ENCODE results near the gene UVRAG.
"Not testable (repeated sequence)": the region's sequence is repeated elsewhere in the genome, so short reads cannot be mapped to it uniquely, and the experiment has no call there.

UVRAG gene

DNA sequence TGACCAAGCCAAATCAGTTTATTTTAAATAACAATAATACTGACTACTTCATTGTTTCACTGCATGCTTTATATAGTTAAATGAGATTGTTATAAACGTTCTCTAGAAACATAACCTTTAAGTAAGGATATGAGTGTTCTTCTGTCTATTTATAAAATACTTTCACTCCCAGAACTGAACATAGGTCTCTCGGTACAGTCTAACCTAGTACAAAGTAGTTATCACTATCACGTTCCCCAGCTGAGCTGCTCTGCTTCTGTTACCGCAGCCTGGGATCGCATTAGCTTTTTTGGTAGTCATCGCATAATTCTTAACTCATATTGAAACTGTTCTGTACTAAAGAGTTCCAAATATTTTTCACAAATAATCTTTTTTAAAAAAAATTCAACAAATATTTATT is 247.7 kb downstream of the UVRAG start:
- no peak for DNase-seq

DNA sequence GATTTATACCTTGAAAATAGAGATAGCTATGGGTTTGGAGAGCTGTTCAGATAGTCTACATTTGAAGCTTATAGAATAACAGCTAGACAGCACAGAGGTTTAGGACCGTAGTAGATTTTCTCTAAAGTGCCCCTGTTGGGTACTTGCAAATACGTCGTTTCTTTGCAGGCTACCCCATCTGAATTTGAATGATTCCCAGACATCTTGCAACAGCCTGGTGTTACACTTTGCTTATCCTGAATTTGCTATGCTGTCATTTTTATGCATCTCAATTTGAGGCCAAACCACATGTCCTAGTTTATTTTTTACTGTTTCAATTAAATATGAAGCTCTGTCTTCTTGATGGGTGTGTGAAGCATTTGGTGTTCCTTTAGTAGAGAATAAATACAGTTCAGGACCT is 249.2 kb downstream of the UVRAG start:
- DNase-seq: no peak

DNA sequence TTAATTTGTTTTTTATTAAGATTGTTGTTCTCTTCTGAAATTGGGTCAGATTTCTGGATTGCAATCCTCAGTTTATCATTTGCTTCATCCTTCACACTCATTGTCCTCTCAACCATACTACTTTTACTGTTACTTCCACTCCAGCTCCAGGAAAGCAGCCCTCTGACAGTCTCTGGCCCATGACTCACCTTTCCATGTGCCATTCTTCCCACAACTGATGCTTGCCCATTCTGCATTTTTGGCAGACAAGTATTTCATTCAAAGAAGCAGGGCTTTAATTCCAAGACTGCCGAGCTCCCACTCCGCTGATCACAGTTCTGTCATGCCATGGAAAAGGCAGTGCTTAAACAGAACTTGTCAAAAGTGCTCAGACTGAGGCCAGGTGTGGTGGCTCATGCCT is 252.1 kb downstream of the UVRAG start:
- no peak for DNase-seq

DNA sequence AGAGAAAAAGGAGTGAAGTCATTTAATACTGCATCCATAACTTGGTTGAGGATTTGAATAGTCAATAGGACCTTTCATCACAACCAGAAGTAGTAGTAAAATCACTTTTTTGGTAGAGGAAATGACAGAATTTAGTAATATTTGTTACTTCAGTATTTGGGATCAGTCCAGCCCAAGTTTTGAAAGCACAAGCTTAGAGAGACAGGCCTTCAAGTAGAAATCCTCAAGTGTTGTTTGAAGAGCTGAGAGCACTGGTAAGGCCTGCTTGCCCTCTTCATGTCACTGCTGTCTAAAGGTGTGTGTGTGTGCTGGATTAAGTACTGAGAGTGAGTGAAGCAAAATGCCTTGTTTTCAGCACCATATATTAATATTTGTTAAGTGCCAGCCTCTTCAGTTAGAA is 254.0 kb downstream of the UVRAG start:
- no peak for DNase-seq

DNA sequence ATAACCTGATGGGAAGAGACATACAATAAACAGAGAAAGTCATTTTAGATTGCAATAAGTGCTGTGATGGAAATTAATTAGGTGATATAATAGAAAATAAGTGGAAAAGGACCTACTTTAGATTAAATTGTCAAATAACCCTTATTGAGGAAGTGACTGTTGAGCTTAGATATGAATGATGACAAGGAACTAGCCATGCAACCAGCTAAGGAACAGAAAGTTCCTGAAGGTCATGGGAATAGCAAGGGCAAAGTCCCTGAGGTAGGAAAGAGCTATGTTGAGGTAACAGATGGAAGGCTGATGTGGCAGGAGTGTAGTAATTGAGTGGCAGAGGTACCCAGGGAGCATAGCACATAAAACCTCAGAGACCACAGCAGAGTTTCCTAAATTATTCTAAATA is 256.1 kb downstream of the UVRAG start:
- DNase-seq: no peak

DNA sequence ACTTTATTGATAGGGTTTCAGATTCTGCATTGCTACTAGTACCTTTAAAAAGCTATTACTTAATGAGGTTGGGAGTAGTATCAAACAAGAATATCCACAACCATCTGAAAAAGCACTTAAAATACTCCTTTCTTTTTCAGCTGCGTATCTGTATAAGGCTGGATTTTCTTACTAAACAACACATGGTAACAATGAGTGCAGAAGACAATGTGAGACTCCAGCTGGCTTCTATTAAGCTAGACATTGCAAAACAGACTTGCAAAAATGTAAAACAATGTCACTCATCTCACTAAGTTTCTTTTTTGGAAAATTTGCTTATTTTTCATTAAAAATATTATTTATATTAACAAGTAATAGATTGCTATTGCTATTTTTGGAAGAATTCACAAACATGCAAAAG is 258.7 kb downstream of the UVRAG start:
- no peak for DNase-seq

DNA sequence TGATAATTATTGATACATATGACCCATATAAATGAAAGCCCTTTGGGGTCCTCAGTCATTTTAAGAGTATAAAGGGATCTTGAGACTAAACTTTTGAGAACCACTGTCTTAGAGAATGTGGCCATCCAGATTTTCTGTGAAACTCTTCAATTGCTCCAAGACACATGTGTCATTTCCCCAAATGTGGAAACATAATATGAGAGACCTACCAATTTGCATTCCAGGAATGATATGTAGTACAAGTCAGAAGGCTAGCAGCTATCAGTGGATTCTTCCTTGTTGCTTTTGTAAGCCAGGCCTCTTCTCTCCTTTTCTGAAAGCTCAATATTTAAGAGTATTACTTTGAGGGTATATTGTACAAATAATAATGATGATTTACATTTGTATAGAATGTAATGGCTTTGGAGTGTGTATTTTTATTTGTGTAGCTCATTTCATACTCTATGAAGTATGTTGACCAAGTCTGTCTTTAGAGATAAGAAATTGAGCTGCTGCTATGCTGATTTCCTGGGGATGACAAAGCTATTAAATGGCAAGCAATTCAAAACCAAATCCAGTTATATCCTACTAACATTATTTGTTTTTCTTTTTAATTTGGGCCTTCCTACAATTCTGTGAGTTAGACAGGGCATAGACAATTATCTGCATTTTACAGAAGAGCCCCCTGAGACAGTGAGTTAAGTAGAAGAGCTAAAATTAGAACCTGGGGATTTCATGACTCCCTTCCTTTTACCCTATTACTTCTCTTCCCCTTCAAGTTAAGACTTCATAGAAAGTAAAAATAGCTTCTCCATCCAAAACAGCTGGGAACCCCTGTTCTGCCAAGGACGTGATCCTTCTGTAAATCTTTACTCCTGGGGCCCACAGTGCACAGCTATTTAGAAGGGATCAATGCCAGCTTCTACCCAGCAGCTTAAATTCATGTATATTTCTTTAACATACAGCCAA is 259.4 kb downstream of the UVRAG start:
- no peak for DNase-seq

DNA sequence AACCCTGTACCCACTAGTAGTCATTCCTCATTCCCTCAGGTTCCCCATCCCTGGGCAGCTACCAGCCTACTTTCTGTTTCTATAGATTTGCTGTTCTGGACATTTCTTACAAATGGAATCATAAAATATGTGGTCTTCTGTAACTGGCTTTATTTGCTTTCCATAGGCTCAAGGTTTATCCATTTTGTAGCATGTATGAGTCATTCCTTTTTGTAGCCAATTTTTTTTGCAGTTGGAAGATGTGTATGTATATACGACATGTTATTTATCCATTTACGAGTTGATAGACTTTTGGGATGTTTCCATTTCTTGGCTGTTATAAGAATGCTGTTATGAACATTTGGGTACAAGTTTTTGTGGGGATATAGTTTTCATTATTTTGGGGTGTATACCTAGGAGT is 260.7 kb downstream of the UVRAG start:
- DNase-seq: no peak

DNA sequence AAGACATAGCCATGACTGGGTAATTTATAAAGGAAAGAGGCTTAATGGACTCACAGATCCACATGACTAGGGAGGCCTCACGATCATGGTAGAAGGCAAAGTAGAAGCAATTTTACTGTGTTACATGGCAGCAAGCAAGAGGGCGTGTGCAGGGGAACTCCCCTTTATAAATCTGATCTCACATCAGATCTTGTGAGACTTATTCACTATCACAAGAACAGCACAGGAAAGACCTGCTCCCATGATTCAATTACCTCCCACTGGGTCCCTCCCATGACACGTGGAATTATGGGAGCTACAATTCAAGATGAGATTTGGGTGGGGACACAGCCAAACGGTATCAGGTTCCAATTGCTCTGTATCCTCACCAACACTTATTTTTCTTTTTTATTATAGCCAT is 261.2 kb downstream of the UVRAG start:
- not testable (repeated sequence) for DNase-seq

DNA sequence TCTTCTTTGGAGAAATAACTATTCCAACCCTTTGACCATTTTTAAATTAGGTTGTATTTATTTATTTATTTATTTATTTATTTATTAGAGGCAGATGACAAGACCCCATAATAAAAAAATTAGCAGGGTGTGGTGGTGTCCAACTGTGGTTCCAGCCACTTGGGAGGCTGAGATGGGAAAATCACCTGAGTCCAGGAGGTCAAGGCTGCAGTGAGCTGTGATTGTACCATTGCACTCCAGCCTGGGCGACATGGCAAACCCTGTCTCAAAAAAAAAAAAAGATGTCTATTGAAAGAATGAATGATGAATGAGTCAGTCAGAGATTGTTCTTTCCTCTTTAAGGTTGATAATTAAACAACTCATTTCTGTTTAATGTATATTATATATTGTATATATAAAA is 261.7 kb downstream of the UVRAG start:
- no peak for DNase-seq

DNA sequence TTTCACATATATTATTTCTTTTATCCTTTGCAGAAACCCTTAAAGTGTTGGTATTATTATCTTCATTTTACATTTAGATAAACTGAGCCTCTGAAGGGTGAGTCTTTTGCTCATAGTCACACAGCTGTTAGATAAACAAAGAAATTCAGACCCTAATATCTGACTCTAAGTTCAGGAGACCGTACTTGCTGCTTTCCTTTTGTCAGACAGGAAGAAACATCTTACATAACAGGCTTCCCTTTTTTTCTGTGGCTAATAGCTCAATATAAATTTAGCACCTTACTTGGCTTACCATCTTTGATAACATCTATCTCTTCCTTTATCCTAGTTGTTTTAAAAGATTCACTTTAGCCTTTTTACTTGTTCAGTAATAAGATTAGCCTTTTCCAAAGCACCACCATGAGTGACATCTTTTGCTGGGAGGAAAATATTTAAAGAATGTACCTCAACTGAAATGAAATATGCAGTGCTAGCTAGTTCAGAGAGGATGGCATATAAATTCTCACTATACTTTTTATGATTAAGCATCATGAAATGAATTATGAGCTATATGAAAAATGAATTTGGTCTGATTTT is 262.7 kb downstream of the UVRAG start:
- DNase-seq: no peak

DNA sequence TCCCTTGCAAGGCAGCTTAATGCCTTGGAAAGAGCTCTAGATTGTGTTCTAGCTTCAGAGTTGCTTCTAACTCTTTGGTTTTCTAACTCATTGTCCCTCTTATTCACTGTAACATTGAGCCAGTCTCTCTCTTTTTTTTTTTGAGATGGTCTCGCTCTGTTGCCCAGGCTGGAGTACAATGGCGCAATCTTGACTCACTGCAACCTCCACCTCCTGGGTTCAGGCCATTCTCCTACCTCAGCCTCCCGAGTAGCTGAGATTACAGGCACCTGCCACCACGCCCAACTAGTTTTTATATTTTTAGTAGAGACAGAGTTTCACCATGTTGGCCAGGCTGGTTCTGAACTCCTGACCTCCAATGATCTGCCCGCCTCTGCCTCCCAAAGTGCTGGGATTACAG is 266.1 kb downstream of the UVRAG start:
- not testable (repeated sequence) for DNase-seq

DNA sequence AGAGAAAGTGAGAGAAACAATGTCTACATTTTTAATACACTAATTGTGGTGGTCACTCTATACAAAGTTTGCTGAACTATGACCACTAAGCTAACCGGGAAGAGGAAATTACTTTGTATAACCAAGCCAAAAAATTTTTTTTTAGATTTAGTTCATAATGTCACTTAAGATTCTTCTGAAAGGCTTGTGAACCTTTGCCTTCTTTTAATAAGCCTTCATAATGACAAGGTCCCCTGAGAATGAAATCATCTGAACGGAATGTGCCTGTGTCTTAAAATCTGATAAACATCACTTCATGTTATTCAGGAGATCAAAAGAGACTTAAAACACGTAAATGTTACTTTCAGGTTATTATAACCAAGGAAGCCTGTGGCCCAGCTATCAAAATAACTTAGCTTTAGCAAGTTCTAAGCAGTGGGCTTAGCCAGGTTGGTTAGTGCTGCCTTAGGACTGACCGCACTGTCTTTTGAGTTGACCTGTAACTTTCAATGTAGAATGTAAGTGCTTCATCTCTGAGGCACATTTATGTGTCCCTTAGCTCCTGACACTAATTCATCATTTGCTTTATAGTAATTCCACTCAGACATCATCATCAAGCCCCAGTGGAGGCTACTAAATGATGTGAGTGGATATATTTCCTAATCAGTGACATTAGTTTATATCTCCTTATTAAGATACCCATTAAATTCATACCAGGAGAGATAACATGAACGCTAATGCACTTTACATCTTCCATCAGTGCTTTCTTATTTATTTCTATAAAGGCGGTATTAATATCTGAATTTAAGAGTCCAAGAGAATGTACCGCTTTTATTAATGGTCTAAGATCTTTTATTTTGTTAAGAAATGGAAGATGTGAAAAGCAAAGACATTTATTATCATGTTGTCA is 268.8 kb downstream of the UVRAG start:
- no peak for DNase-seq

DNA sequence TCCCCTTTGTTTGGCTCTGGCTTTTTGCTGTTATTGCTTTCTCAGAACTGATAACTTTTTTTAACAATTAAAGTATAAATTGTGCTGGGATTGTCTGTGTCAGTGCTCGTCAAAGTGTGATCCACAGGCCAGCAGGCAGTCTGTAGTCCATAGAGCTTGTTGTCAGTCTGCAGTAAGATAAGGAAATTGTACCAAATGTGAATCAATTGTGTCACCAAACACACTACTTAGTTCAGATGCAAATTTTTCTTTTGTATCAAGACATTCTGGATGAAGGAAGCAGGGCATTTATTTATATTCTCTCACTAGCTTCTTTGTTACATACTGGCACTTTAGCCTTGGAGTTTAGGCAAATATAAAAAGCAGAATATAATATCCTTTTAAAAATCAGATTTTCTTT is 270.3 kb downstream of the UVRAG start:
- DNase-seq: no peak

DNA sequence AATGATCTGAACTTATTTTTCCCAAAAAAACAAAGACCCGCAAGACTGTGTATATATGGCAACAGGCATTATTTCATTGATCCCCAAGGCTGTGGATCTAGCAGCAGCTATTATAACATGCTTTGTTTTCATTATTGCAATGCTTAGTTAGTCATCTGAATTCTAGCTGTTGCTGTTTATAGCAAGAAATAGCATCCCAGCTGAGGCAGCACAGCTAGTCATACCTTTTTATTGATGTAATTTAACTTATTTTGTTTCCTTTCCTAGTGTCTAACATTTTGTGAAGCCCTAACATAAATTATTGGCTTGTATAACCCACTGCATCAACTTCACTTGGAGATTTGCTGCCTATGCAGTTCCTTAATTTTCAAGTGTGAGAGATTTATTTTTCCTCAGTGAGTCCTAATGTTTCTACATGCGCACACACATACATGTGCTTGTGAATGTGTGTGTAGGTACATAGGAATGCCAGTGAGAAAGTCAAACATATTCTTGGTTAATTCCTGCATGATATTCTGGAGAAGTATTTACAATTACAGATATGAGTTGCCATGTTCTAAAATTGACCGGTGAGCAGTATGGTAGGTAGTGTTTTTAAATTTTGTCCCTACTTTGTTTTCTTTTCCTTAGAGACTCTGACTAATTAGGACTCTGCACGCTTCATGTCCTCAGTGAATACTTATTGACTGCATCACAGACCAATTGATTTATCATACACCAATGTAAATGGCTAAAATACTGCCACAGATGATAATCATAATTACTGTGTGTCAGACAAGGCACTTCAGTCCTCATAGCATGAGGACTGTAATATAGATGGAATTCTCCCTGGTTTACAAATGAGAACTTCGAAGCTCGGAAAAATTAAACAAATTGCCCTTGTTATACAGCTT is 272.0 kb downstream of the UVRAG start:
- DNase-seq: no peak

DNA sequence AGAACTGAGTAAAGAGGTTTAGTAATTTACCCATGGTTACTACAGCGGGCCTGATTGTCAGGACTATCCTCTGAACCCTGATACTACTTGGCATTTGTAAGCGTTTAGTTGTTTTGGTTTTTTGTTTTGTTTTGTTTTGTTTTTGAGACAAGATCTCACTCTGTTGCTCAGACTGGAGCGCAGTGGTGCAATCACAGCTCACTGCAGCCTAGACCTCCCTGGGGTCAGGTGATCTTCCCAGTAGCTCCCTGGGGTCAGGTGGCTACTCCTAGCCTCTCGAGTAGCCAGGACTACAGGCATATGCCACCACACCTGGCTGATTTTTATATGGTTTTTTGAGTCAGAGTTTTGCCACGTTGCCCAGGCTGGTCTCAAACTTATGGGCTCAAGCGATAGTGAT is 272.7 kb downstream of the UVRAG start:
- DNase-seq: no peak

DNA sequence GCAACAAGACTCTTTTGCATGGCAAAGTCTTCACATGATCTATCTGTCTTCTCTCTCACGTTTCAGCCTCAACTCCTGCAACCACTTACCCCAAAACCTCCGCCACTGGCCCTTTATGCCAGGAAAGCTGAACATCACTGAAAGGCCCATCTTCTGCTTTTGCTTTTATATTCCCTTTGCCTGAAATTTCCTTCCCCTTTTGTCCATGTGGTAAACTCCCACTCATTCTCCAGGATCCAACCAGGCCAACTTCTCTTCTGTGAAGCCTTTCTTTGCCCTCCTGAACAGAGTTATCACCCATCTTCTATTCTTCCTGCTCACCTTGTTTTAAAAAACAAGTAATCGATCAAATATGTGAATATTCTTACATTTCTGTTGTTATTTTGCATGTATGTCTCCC is 273.5 kb downstream of the UVRAG start:
- no peak for DNase-seq

DNA sequence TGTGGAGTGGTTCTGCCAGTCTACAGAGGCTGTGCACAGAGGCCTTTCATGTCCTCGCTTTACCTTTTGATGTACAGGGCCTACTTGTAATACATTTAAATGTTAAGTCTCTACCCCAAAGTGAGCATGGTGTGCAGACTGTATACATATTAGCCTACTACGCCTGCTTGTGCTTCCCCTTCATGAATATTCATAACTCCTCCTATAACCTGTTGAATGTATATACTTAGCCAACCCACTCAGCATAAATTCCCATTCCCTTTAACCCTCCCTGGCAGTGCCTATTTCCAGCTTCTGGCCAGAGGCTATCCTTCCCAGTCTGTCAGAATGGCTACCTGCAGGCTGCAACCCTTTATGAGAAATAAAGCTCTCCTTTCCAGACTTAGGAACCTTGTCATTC is 275.2 kb downstream of the UVRAG start:
- DNase-seq: no peak

DNA sequence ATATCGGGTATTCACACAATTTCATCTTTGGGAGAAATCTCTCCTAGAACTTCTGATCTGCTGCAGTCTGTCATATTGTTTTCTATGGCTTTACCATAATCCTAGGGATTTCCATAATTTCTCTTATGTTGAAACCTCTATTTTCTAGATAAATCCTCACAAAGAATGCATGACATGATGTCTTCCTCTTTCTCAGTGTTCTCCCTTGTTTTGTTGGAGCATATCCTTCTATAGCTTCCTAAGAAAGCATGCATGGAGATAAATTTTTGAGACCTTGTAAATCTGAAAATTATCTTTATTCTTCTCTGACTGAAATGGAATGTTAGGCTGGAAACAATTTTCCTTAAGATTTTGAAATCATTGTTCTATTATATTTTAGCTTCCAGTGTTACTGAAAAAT is 275.8 kb downstream of the UVRAG start:
- DNase-seq: no peak

DNA sequence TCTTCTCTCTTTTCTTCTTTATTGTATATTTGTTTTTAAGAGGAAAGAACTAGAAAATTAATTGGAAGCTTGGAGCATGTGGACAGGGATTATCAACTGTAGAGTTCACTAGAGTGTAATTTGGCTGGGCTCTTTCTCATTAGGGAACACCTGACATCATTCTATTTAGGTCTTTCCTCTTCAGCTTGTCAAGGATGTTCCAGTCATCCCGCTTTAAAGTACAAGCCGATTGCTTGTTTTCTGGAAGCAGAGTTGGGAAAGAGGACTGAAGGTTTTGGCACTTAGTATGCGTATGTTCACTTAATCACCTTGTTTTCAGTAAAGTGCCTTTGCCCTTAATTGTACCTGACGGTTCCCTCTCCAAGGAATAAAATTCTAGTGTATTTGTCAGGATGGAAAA is 279.7 kb downstream of the UVRAG start:
- DNase-seq: no peak

DNA sequence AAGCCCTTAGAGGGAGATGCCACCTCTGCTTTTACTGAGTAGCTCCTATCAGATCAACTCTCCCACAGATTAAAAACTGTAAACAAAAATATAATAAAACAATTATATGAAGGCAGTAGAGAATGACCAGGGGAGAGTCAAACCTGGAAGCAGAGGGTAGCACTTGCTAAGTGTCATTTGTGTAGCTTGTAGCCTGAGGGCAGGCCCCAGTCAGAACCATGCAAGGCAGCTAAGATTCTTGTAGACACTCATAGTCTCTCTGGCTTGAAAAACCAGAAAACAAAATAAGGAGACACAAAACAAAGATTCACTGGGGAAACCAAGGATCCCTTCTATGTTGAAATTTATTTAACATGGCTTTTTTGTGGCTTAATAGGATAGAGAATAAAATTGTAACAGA is 280.9 kb downstream of the UVRAG start:
- no peak for DNase-seq
